B cell (primary cell): Measurements from ENCODE around the gene MYOM1. TPM values are rescaled to one million over a fixed set of nuclear protein-coding genes. Genes with fewer than 3 reads are reported as not detected.

Experiments
- ATAC-seq: fragments of 200-7000 bp; cut with Tn5 transposase; one replicate; pipeline ENCODE4 v1.10.0; 2021; ENCODE audit warnings: low read depth, mild to moderate bottlenecking, moderate number of reproducible peaks, moderate library complexity
- CTCF ChIA-PET: fragments of 350-600 bp; sonication (Branson Sonifier 250); formaldehyde crosslinking; loops from one replicate; lab custom pipeline; 2021; ENCODE audit warnings: antibody characterized with exemption, inconsistent platforms; lab: Charles Lee
- POLR2A ChIA-PET: fragments of 350-600 bp; sonication (Branson Sonifier 250); formaldehyde crosslinking; loops from one replicate; lab custom pipeline; 2021; ENCODE audit warnings: antibody characterized with exemption; lab: Charles Lee
- DNase-seq: peaks from one replicate; pipeline ENCODE4 v3.0.0; 2013
- H2AFZ ChIP-seq: 2 replicates; pipeline ENCODE4 v1.6.1; 2012; ENCODE audit warnings: mild to moderate bottlenecking, low read depth, low read length; ENCODE audit not compliant: insufficient read depth, poor library complexity, severe bottlenecking
- H3K27ac ChIP-seq, 2 donors: 1 replicate in 1 of 2; 2 replicates in 1 of 2; pipeline ENCODE4 v1.5.1; 2012 to 2013; ENCODE audit warnings: low read length in 2 of 2, mild to moderate bottlenecking in 2 of 2, moderate library complexity in 1 of 2
- H3K27me3 ChIP-seq, 4 experiments: fragments of 200-600 bp in 1 of 4; sonication (generic) in 1 of 4; replicated peaks in 1 of 4; 1 replicate in 2 of 4; 2 replicates in 2 of 4; pipeline versions ENCODE4 v1.6.1 to v1.7.0; 2013 to 2016; ENCODE audit warnings: low read length in 3 of 4, mild to moderate bottlenecking in 2 of 4, mixed read lengths in 1 of 4, moderate library complexity in 1 of 4; ENCODE audit not compliant: insufficient read depth in 4 of 4, control insufficient read depth in 3 of 4; ENCODE audit errors: control extremely low read depth in 1 of 4
- H3K36me3 ChIP-seq, 2 experiments: replicated peaks in 1 of 2; 1 replicate in 1 of 2; 2 replicates in 1 of 2; pipeline versions ENCODE4 v1.6.1 to v1.7.1; 2013; ENCODE audit warnings: low read length in 1 of 2; ENCODE audit not compliant: insufficient read depth in 2 of 2, control insufficient read depth in 1 of 2; ENCODE audit errors: control extremely low read depth in 1 of 2, extremely low read depth in 1 of 2
- H3K4me1 ChIP-seq, 2 donors: fragments of 200-600 bp in 1 of 2; sonication (generic) in 1 of 2; 1 replicate in 1 of 2; 2 replicates in 1 of 2; pipeline versions ENCODE4 v1.5.1 to v1.6.1; 2013 to 2017; ENCODE audit warnings: low read length in 2 of 2; ENCODE audit not compliant: control insufficient read depth in 2 of 2, insufficient read depth in 2 of 2
- H3K4me2 ChIP-seq: replicated peaks from 2 replicates; pipeline ENCODE3; 2012; ENCODE audit warnings: mild to moderate bottlenecking, low read depth, low read length; ENCODE audit not compliant: poor library complexity, severe bottlenecking
- H3K4me3 ChIP-seq, 5 experiments: fragments of 200-600 bp in 1 of 5; sonication (generic) in 1 of 5; 1 replicate in 3 of 5; 2 replicates in 2 of 5; pipeline versions ENCODE4 v1.5.1 to v1.7.0; 2011 to 2016; ENCODE audit warnings: low read length in 4 of 5, mild to moderate bottlenecking in 4 of 5, low read depth in 2 of 5, control low read depth in 1 of 5, moderate library complexity in 1 of 5; ENCODE audit not compliant: insufficient read depth in 1 of 5; ENCODE audit errors: control extremely low read depth in 1 of 5, extremely low read depth in 1 of 5
- H3K79me2 ChIP-seq: fragments of 200-600 bp; sonication (generic); one replicate; pipeline ENCODE4 v1.6.0; 2016; ENCODE audit warnings: low read length; ENCODE audit not compliant: control insufficient read depth, insufficient read depth
- H3K9ac ChIP-seq: fragments of 200-600 bp; sonication (generic); 2 replicates; pipeline ENCODE4 v1.6.1; 2017; ENCODE audit warnings: mild to moderate bottlenecking, low read length, moderate library complexity
- H3K9me3 ChIP-seq, 3 donors: one replicate each; pipeline versions ENCODE4 v1.6.1 to v1.7.1; 2013; ENCODE audit warnings: low read length in 2 of 3; ENCODE audit not compliant: control insufficient read depth in 2 of 3, insufficient read depth in 1 of 3; ENCODE audit errors: control extremely low read depth in 1 of 3
- H4K20me1 ChIP-seq: 2 replicates; pipeline ENCODE4 v1.6.0; 2012; ENCODE audit warnings: mild to moderate bottlenecking, low read length; ENCODE audit not compliant: insufficient read depth, control insufficient read depth, poor library complexity, severe bottlenecking
- H3K27ac Mint-ChIP-seq: one replicate; pipeline ENCODE4 v1.8.0; 2021; ENCODE audit warnings: mixed read lengths
- H3K27me3 Mint-ChIP-seq: one replicate; pipeline ENCODE4 v1.8.0; 2021; ENCODE audit warnings: mixed read lengths
- H3K4me1 Mint-ChIP-seq: one replicate; pipeline ENCODE4 v1.8.0; 2021; ENCODE audit warnings: mixed read lengths
- H3K4me3 Mint-ChIP-seq: one replicate; pipeline ENCODE4 v1.8.0; 2021; ENCODE audit warnings: mixed read lengths
- H3K9me3 Mint-ChIP-seq: one replicate; pipeline ENCODE4 v1.8.0; 2022; ENCODE audit warnings: mixed read lengths; ENCODE audit not compliant: insufficient read depth
- CTCF ChIP-seq: fragments of 200-600 bp; IDR thresholded peaks from one replicate; pipeline ENCODE4 v1.8.0; 2022; ENCODE audit warnings: antibody characterized with exemption, mild to moderate bottlenecking
- EZH2 ChIP-seq: IDR thresholded peaks from 2 replicates; pipeline ENCODE4 v1.6.1; 2012; ENCODE audit warnings: borderline replicate concordance, low read depth, mild to moderate bottlenecking, moderate library complexity, low read length; ENCODE audit not compliant: insufficient read depth, poor library complexity, severe bottlenecking
- WGBS: methylation state at CpG from one replicate; pipeline ENCODE4 v1.1.5; 2013; ENCODE audit warnings: missing lambda C conversion rate; ENCODE audit not compliant: insufficient coverage; 5-methylcytosine and 5-hydroxymethylcytosine counted together
- intact Hi-C: fragments of 100-400 bp; cut with micrococcal nuclease; formaldehyde crosslinking; loops from one replicate; pipeline ENCODE4 v1.10.0; 2022
- polyA plus RNA-seq: library from polyadenylated mRNA; depleted of rRNA; stranded (reverse); fragments of >200 nt; gene quantifications from 2 replicates; pipeline ENCODE4 v1.2.3, GENCODE V29; 2012
- total RNA-seq, 2 donors: library from RNA; stranded (reverse); fragments of 120-200 nt in 1 of 2; gene quantifications; 1 replicate in 1 of 2; 2 replicates in 1 of 2; pipeline versions ENCODE4 v1.2.3 to v1.2.4, GENCODE V29; 2013 to 2022

Gene MYOM1
- total and polyA plus RNA-seq, 2 donors (not counting 1 experiment from before 2014, with no cell fraction given): 1.5 to 12.8 TPM

DNA sequence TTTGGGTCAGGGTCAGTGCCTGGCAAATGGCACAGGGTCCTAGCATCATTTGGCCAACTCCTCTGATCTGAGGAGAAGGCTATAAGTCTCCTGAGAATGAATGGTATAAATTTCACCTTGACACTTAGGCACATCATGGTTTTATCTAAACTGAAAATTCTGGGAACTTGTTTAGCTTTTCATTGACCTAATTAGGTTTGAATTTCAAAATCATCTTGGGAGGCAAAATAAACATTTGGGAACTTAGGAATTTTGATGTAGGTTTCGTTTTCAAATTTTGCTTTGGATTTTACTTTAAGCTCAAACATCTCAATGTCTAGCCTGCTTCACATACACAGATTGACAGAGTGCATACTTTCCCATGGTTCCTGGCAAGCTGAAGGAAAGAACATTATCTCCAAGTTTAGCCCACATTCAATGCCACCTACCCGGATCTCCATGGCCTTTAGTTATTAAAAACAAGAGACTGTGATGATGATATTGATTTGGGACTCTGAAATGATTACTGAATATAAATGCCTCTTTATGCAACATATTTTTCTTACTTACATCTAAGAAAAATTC, 44.5 kb downstream of the MYOM1 start:
- Mint-ChIP-seq H3K4me3 (no peak overlapping the region), H3K27ac (peak overlapping the region; percentile 54), H3K27me3 (no peaks in the 10 kb centered on the region), H3K9me3 (no peaks in the 10 kb centered on the region), H3K4me1 (peaks cover 28% of the 10 kb centered on the region)
- ChIA-PET POLR2A (no interaction called here), CTCF (interaction anchor here (1.4 to 1.9 kb wide), 3 partner anchors 23 to 181 kb away, joined by 3 to 10 read pairs (median 7); no protein-coding TSS in a partner anchor)
- Histone ChIP-seq H3K9ac (no peak overlapping the region), H2AFZ (no peak overlapping the region), H3K9me3 (no peaks in the 10 kb centered on the region), H3K36me3 (no peaks in the 10 kb centered on the region), H3K27me3 (no peaks in the 10 kb centered on the region), H4K20me1 (no peaks in the 10 kb centered on the region), H3K4me2 (no peak overlapping the region), H3K4me1 (peaks cover 20 to 27% of the 10 kb centered on the region in 2 donors), H3K79me2 (no peaks in the 10 kb centered on the region), H3K27ac (no peak overlapping the region), H3K4me3 (no peak overlapping the region)
- no peak for TF ChIP-seq EZH2
- no peak for TF ChIP-seq CTCF
- no CpG with 5 or more reads among the region's 2 CpGs for WGBS
- no peak for ATAC-seq
- DNase-seq: no peak
- intact Hi-C loops: loop anchor here (5.0 kb wide), 2 partner anchors 87 to 427 kb away; partner anchors contain the start of gene MYL12B

DNA sequence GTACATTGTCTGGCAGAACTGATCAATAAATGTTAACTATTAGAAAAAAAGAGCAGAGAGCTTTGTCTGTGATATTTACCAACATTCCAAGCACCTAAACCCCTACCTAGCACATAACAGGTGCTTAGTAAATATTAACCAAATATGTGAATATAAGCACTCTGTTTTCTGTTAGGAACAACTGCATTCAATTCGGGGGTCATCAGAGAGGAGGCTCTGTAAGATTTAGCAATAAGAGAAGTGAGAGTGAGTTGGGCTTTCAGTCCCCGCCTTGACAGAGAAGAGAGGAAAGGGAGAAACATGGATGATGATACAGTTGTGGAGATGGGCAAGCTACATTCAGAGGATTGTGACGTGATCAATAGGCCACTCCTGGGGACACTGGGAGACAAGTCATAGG, 47.7 kb downstream of the MYOM1 start:
- Histone ChIP-seq H3K9ac (no peak overlapping the region), H4K20me1 (no peaks in the 10 kb centered on the region), H3K4me2 (no peak overlapping the region), H3K4me1 (no peaks in the 10 kb centered on the region), H3K27me3 (no peaks in the 10 kb centered on the region), H3K4me3 (no peak overlapping the region), H3K36me3 (no peaks in the 10 kb centered on the region), H2AFZ (no peak overlapping the region), H3K27ac (no peak overlapping the region), H3K9me3 (no peaks in the 10 kb centered on the region), H3K79me2 (no peaks in the 10 kb centered on the region)
- ChIA-PET POLR2A (interaction anchor here (0.9 kb wide), 1 partner anchor 20 kb away, joined by 4 read pairs; no protein-coding TSS in a partner anchor), CTCF (interaction anchor here (0.7 to 1.2 kb wide), 2 partner anchors 19 to 74 kb away, joined by 3 to 4 read pairs; no protein-coding TSS in a partner anchor)
- peak overlapping the region; percentile 33 for H3K27ac Mint-ChIP-seq
- TF ChIP-seq CTCF (no peak), EZH2 (no peak)
- intact Hi-C loops: no loop called here
- ATAC-seq (no peak), DNase-seq (no peak)
- H3K4me1 Mint-ChIP-seq: peaks cover 3% of the 10 kb centered on the region
- no peaks in the 10 kb centered on the region for H3K9me3 Mint-ChIP-seq
- H3K4me3 Mint-ChIP-seq: no peak overlapping the region
- WGBS: 50% methylated on average over 3 of the region's 3 CpGs
- no peaks in the 10 kb centered on the region for H3K27me3 Mint-ChIP-seq
